Skeletal muscle cell (primary cell): Measurements from ENCODE around the gene NIPAL3.
A peak's percentile ranks its signal among the peaks of the same experiment; 100 is the strongest.

ENCODE experiments used
- DNase-seq: peaks from one replicate; pipeline ENCODE4 v3.0.0-alpha.2; 2010; ENCODE audit warnings: low read depth
- H3K4me3 ChIP-seq: 2 replicates; pipeline ENCODE4 v1.5.1; 2011; ENCODE audit warnings: low read depth, mild to moderate bottlenecking, control low read depth, low read length, moderate library complexity

NIPAL3 gene

GRCh38 chr1:24415334-24415909, at the start of gene NIPAL3:
NIPAL3 (plus strand) TSS chr1:24415802; CDS start chr1:24419548, 3,746 bp downstream.
- peak; percentile 97 for DNase-seq
- peak within 1 kb of the TSS; percentile 83 for H3K4me3 ChIP-seq

DNA sequence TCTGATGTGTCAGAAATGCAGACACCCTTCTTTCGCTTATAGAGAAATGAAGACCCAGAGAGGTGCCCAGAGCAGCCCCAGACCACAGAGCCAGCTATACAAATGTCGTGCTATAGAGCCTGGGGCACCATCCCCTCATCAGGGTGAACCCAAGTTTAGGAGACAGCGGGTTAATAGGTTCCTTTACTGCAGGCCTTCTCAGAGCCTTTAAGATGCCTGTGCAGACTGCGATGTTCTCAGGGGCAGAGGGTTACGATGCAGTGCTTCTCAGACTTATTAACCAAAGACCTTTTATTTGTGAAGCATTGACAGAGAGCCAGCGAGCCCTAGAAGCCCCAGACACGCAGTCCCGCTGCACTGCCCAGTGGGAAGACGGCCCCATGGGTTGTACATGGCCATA, 48.9 kb upstream of the NIPAL3 start:
- no peak overlapping the region for H3K4me3 ChIP-seq
- no peak for DNase-seq

- H3K4me3 ChIP-seq, result no peak overlapping the region
- peak; percentile 70 for DNase-seq
These were observed 46.4 kb upstream of the NIPAL3 start for GRCh38 chr1:24369199-24369598.

- no peak overlapping the region for H3K4me3 ChIP-seq
- DNase-seq, result no peak
These were observed 45.8 kb upstream of the NIPAL3 start for GRCh38 chr1:24369801-24370200.

DNA sequence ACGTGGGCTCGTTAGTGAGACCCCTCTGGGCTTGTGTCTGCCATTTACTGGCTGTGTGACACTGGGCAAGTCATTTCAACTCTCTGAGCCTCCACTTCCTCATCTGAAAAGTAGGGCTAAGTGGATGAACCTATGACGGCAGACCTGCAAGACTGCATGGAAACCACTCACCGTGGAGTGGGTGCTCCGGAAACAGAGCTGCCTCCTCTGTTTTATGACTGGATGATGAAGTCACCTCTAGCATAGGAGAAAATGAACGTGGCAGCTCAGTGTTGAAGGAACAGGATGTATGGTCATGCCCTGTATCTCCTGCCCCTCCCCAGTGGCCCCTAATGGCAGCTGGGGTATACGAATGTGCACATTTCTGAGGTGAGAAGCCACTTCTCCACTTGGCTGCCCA, 42.6 kb upstream of the NIPAL3 start:
- no peak overlapping the region for H3K4me3 ChIP-seq
- DNase-seq, result no peak

- H3K4me3 ChIP-seq, result no peak overlapping the region
- no peak for DNase-seq
These were observed 41.9 kb upstream of the NIPAL3 start for GRCh38 chr1:24373710-24374109.

- no peak for DNase-seq
- no peak overlapping the region for H3K4me3 ChIP-seq
These were observed 40.5 kb upstream of the NIPAL3 start for GRCh38 chr1:24374891-24375786.

- no peak overlapping the region for H3K4me3 ChIP-seq
- no peak for DNase-seq
These were observed 35.8 kb upstream of the NIPAL3 start for GRCh38 chr1:24379733-24380315.

GRCh38 chr1:24380508-24380907, 35.1 kb upstream of the NIPAL3 start:
- no peak overlapping the region for H3K4me3 ChIP-seq
- DNase-seq, result no peak

DNA sequence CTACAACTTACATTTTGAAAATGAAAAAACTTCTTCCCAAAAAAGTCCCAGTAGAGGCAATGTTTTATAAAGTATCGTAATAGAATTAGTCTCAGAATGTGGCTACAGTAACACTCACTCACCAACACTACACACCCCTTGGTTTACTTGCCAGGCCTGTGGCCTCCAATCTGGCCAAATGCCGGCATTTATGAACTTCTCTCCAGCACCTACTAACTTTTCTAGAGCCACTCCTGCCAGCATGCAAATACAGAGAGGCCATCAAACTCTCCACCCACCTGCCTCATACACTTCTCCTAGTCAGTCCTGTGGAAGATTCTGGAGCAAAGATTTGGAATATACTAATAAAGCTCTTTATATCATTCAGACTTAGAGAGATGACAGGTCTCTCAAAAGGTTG, 34.3 kb upstream of the NIPAL3 start:
- DNase-seq, result no peak
- H3K4me3 ChIP-seq, result no peak overlapping the region

DNA sequence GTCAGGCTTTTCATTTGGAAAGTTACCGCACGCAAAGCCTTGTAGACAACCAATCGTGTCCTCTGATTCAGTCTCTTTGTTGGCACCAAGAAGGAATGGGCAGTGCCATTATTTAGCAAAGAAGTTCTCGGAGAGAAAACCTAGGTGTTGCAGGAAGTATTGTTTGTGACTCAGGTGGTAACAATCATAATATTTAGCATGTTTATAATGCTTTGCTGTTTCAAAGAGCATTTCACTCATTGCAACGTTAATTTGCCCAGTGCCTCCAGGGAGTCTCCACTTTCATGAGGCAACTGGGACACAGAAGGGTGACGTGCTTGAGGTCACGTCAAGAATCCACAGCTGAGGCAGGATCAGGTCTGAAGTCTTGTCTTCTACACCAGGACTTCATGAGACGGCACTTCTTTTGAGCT, 33.4 kb upstream of the NIPAL3 start:
- H3K4me3 ChIP-seq, result no peak overlapping the region
- no peak for DNase-seq

- H3K4me3 ChIP-seq, result no peak overlapping the region
- DNase-seq, result no peak
These were observed 32.1 kb upstream of the NIPAL3 start for GRCh38 chr1:24383381-24383940.

DNA sequence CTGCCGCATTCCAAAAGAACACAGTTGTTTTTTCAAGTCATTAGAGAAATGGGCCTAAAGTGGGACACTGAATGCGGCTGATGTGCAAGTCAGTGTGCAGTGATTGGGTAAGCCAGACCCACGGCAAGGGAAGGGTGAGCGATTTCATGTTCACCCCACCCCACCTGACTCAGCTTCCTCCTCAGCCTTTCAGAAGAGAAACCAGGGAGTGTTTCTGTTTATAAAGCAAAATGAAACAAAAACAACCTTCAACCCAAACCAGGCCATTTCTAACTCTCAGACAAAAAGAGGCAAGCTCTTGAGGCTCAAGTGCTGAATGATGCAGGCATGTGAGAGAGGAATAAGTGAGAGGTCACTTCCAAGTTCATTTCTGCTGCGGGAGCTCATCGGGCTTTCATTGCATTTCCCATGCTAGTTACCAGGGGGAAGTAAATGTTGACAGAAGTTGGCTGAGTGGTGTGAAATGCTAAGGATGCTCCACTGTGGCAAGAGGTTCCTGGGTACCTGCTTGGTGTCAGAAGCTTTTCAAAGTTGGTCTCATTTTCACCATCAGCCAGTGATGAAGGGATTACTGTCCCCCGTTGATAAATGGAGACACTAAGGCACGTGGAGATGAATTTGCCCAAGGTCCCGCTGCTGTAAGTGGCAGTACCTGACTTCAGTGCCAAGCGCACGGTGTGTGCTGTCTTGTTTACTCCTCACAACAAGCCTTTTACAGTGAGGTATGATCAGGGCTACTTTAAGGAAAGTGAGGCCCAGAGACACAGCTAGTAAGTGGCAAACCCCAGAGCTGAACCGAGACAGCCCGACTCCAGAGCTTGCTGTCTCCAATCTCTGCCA, 31.1 kb upstream of the NIPAL3 start:
- DNase-seq, result peak; percentile 35
- H3K4me3 ChIP-seq, result no peak overlapping the region

GRCh38 chr1:24385160-24385940, 30.3 kb upstream of the NIPAL3 start:
- H3K4me3 ChIP-seq, result no peak overlapping the region
- DNase-seq, result no peak

GRCh38 chr1:24386241-24386640, 29.4 kb upstream of the NIPAL3 start:
- no peak overlapping the region for H3K4me3 ChIP-seq
- no peak for DNase-seq

DNA sequence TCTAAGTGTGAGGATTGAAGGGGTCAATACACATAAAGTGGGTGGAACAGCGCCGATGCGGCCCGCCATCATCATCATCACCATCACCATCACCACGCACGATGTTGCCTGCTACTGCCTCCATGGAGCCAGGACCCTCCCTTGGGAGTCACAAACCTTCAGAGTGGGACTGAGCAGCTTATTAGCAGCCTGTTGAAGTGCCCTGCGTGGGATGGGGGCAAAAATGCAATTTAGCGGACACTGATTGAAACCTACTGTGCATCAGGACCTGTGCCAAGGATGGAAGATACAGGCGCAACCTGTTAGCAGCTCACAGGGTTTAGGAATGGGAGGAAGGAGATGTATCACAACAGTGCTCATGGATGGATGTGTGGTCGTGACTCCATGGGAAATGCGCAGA, 28.7 kb upstream of the NIPAL3 start:
- no peak for DNase-seq
- no peak overlapping the region for H3K4me3 ChIP-seq

GRCh38 chr1:24387636-24388175, 27.9 kb upstream of the NIPAL3 start:
- no peak overlapping the region for H3K4me3 ChIP-seq

GRCh38 chr1:24388331-24388885, 27.2 kb upstream of the NIPAL3 start:
- no peak overlapping the region for H3K4me3 ChIP-seq
- no peak for DNase-seq

More at GRCh38 chr1:24387636-24388175, 27.9 kb upstream of the NIPAL3 start:
- DNase-seq, result no peak
